Fibroblast of mammary gland (primary cell): ENCODE measurements around the gene HIPK2.
A peak's percentile ranks its signal among the peaks of the same experiment; 100 is the strongest.

Source experiments
- DNase-seq: peaks from one replicate; pipeline ENCODE4 v3.0.0-alpha.2; 2010; ENCODE audit warnings: low read depth
- H3K4me3 ChIP-seq: 2 replicates; pipeline ENCODE4 v1.5.1; 2011; ENCODE audit warnings: low read depth, mild to moderate bottlenecking, low read length, moderate library complexity; ENCODE audit not compliant: control insufficient read depth
- TF ChIP-seq, protein P1 (sequence below): conservative IDR thresholded peaks from 2 replicates; pipeline ENCODE4 v1.5.1; 2011; ENCODE audit warnings: low read depth, low read length, inconsistent platforms; ENCODE audit not compliant: control insufficient read depth, insufficient read depth

The HIPK2 gene

DNA sequence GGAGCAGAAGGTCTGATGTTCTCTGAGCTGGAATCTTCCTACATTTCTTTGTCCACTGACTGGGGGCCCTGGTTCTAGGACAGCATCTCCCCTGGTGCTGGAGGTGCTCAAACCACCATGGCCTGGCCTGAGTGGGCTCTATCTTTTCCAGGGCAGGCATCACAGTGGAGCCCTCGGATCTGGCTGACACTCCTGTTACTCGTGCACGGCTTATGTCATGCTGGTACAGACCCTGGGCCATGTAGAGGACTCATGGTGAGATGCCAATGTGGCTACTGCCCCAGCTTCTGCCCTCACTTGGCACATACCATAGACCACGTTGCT lies 96.0 kb downstream of the HIPK2 start:
- no peak for DNase-seq
- H3K4me3 ChIP-seq = no peak overlapping the region
- TF ChIP-seq, protein P1, sequence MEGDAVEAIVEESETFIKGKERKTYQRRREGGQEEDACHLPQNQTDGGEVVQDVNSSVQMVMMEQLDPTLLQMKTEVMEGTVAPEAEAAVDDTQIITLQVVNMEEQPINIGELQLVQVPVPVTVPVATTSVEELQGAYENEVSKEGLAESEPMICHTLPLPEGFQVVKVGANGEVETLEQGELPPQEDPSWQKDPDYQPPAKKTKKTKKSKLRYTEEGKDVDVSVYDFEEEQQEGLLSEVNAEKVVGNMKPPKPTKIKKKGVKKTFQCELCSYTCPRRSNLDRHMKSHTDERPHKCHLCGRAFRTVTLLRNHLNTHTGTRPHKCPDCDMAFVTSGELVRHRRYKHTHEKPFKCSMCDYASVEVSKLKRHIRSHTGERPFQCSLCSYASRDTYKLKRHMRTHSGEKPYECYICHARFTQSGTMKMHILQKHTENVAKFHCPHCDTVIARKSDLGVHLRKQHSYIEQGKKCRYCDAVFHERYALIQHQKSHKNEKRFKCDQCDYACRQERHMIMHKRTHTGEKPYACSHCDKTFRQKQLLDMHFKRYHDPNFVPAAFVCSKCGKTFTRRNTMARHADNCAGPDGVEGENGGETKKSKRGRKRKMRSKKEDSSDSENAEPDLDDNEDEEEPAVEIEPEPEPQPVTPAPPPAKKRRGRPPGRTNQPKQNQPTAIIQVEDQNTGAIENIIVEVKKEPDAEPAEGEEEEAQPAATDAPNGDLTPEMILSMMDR = no peak

DNA sequence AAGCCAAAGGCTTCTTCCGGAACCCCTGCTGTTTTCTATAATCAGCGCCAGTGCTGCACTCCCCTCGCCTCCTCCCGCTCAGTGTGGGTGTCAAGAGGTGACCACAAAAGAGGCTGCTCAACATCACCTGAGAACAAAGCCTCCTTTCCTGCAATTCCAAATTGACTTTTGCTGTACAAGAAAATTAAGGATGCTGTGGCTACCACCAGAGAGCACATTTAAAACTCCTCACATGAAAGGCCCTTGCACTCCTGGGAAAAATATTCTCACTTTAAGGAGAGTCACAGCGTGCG lies 96.4 kb downstream of the HIPK2 start:
- DNase-seq = no peak
- TF ChIP-seq, protein P1 = no peak
- no peak overlapping the region for H3K4me3 ChIP-seq

DNA sequence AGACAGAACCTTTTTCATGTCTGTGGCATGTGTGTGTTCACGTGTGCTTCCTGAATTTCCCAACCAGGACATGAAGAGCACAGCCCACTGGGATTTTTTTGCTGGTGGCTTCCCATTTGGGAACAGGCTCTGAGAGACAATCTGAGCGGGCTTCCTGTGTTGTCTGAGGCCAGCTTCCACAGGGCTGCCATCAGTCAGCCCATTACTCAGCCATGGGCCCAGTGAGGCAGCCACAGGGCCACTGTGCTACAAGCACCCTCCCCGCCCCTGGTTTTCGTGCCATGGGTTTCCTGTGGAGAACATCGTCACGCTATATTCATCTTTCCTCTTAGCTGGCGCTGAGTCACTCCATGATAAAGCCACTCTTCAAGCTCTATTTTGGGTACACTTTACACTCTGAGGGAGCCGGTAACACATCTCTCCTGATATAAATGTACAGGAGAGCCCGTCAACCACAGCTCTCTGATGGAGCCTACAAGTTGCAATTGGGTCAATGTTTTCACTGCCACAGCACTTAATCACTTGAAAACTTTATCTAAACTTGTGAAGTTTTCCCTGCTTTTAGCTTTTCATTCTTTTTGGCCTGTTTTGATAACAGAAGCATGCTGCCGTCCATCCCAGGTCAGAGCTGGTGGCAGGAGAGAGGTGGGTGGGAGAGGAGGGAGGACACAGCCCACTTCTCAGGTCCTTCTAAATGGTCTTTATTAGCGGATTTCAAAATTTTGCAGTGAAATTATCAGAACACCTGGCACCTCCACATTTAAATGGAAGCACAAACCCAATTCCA lies 96.9 kb downstream of the HIPK2 start:
- H3K4me3 ChIP-seq = no peak overlapping the region
- TF ChIP-seq, protein P1 = no peak

DNA sequence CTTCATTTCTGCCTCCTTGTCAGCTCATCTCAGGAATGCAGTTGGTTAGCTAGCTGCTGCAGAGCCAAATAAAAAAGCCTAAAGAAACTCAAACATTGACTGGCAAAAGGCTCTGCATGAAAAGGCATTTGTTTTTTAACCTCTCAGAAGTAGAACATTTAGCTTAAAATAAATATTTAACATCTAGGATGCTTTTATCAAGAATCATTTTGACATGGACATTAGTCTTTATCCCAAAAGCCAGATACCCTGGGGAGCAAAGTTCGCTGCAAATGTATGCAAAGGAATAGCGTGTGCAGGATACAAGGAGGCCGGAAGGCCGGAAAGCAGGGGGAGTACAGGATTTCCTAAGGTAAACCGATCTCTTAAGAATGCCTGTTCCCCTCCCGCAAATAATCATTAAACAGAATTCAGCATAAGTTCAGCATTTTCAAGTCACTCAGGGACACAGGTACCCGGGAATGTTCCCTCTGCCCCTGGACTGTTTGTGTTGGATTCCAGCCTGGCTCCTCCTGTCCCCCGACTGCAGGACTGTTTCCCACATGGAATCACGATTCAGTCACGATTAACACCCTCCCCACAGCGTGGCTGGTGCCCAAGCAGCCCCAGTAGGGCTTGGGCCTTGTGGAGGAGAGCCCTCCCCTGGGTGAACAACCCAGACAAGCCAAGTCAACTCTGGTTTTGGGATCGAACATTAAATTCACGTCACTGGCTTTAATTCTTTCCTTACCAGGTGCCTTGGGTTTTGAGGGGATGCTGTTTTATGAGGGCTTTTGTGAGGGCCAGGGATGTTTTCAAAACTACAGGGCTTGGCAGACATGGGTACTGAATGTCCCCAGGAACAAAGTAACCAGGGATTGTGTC lies 97.8 kb downstream of the HIPK2 start:
- TF ChIP-seq, protein P1 = no peak
- DNase-seq = peak; percentile 49
- no peak overlapping the region for H3K4me3 ChIP-seq

More for the DNA sequence above, 96.9 kb downstream of the HIPK2 start:
- peak; percentile 99 for DNase-seq

DNA sequence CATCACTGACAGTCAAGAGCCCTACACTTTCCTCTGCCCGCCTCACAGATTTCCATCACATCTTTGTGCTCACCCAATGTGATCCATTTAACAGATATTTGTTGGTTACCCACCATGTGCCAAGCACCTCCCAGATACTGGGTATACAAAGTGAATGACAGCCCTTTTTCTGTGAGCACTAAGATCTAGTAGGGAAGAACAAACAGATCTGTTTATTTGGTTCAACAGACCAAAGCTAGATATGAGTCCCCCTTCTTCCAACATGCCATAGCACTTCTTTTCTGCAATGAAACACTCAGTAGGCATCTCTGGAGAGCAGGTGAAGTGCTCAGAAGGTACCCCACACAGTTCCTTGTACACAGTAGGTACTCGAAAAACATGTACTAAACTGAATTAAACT lies 101.4 kb downstream of the HIPK2 start:
- H3K4me3 ChIP-seq = no peak overlapping the region
- DNase-seq = no peak
- TF ChIP-seq, protein P1 = no peak

DNA sequence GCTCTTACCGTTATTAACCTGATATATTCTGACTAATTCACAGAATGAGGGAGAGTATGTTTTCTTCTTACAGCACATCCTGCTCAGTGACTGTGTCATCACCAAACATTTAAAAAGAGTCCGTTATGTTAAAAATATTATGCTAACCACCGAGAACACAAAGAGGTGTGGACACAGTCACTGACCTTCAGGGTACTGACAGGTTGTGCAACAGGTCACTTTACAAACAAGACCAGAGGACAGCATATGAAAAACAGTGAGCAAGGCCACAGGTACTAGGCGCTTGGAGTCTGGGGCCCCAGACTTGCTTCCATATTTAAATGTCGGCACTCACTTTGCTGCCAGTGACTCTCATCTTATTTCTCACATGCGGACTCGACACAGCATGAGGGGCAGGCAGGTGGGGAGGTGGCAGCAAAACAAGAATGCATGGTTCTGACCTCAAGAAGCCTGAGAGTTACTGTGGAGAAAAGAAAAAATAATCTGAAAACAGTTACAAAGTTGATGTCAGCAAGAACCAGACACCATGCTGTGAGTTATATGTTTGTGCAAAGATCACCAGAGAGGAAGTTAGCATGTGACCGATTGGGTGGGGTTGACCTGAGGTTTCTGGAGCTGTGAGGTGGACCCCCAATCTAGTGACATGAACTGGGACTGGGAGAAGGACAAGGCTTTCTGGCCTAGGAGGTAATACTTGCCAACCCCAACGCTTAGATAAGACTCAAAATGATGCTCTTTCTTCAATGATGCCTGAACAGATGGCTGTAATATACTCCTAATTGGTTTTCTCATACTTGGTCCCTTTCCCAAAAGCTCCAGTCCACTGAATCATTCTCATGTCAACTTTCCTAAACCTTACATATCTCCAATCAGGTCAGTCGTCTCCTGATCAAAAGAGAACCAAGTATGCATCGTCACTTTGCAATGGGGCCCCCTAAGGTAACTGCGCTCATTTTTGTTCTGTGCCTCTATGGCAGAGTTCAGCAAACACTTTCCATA lies 102.4 kb downstream of the HIPK2 start:
- DNase-seq = peak; percentile 54
- no peak overlapping the region for H3K4me3 ChIP-seq
- TF ChIP-seq, protein P1 = no peak
